Endothelial cell of umbilical vein (primary cell): Measurements from ENCODE around the gene RGS6.

Source experiments
- CTCF ChIP-seq, 2 donors: IDR thresholded peaks; 1 replicate in 1 of 2; 2 replicates in 1 of 2; pipeline ENCODE4 v1.5.1; 2011; ENCODE audit warnings: low read length in 2 of 2, mild to moderate bottlenecking in 2 of 2, moderate library complexity in 2 of 2, control low read depth in 1 of 2, inconsistent platforms in 1 of 2, low read depth in 1 of 2; ENCODE audit not compliant: insufficient read depth in 1 of 2; ENCODE audit errors: extremely low read depth in 1 of 2
- EZH2 ChIP-seq: IDR thresholded peaks from 2 replicates; pipeline ENCODE4 v1.6.1; 2012; ENCODE audit warnings: borderline replicate concordance, low read depth, mild to moderate bottlenecking, moderate library complexity, low read length, inconsistent platforms; ENCODE audit not compliant: severe bottlenecking
- POLR2A ChIP-seq: IDR thresholded peaks from 2 replicates; pipeline ENCODE4 v1.6.1; 2012; ENCODE audit warnings: low read depth, mild to moderate bottlenecking, control low read depth, low read length
- TF ChIP-seq, protein P1 (sequence below): IDR thresholded peaks from 2 replicates; pipeline ENCODE4 v1.6.1; 2011; ENCODE audit not compliant: insufficient read depth, insufficient read length

DNA sequence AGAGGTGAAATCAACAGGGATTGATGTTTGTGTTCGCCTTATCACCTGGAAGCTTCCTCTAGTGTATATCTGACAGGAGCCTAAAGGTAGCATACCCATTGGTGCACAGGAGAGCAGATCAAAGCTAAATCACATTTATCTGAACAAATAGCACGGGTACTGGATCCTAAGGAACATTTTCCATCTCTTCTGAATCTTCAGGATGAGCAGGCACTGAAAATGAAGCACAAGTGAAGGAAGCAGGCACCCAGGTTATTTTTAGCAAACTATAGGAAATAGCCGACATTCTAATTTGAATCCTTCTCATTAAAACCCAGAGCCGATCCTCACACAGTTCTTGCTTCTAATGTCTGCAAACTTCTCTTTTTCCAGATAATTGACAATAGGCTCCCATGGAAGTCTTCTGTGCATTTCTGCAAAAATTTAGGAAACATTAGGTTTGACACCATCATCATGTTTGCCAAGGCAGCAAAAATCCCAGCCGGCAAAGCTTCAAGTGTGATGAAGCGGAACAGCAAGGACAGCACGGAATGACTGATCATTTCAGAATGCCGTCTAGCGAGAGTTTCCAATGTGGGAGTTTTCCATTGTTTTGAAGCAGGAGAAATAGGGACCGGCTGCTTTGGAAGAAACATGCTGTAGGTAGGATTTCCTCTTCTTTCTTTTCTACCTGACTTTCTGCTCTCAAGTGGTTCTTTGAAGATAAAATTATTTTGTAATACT, 24.3 kb upstream of the RGS6 start:
- TF ChIP-seq CTCF (IDR thresholded peaks at IDR 0.05; ENCODE audit: extremely low read depth in 1 of 2, insufficient read depth in 1 of 2, low read depth in 1 of 2, low read length in 2 of 2) (no peak), POLR2A (no peak), EZH2 (no peak)
- TF ChIP-seq, protein P1, sequence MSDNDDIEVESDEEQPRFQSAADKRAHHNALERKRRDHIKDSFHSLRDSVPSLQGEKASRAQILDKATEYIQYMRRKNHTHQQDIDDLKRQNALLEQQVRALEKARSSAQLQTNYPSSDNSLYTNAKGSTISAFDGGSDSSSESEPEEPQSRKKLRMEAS: no peak
